ENCODE data around the gene TNP2.

- TF ChIP-seq POLR2AphosphoS5 (IDR thresholded peaks at IDR 0.05; ENCODE audit: low read depth, low read length) = no peak
- TF ChIP-seq CTCF (IDR thresholded peaks at IDR 0.05) = no peak
- TF ChIP-seq SIN3A (IDR thresholded peaks at IDR 0.05; ENCODE audit: borderline replicate concordance, insufficient read depth, low read depth, low read length) = no peak
- no peak for TF ChIP-seq REST (IDR thresholded peaks at IDR 0.05; ENCODE audit: insufficient read depth in 1 of 2, low read depth in 2 of 2, low read length in 1 of 2)
- no peak for TF ChIP-seq TCF7L2 (IDR thresholded peaks at IDR 0.05; ENCODE audit: low read depth, low read length)
Observed at GRCh38 chr16:11310997-11311561, 42.0 kb upstream of the TNP2 start.

Data from Panc1 (cell line).